IPS-18c (cell line): Measurements from ENCODE around the gene TNC.

ENCODE experiments used
- H3K4me3 ChIP-seq: 2 replicates; pipeline ENCODE4 v1.7.0; 2013; ENCODE audit warnings: low read depth, mild to moderate bottlenecking, low read length, moderate library complexity; ENCODE audit not compliant: insufficient read depth
- H3K9me3 ChIP-seq: one replicate; pipeline ENCODE4 v1.6.1; 2013; ENCODE audit warnings: mild to moderate bottlenecking, low read length, moderate library complexity; ENCODE audit not compliant: control insufficient read depth, insufficient read depth

The TNC gene

DNA sequence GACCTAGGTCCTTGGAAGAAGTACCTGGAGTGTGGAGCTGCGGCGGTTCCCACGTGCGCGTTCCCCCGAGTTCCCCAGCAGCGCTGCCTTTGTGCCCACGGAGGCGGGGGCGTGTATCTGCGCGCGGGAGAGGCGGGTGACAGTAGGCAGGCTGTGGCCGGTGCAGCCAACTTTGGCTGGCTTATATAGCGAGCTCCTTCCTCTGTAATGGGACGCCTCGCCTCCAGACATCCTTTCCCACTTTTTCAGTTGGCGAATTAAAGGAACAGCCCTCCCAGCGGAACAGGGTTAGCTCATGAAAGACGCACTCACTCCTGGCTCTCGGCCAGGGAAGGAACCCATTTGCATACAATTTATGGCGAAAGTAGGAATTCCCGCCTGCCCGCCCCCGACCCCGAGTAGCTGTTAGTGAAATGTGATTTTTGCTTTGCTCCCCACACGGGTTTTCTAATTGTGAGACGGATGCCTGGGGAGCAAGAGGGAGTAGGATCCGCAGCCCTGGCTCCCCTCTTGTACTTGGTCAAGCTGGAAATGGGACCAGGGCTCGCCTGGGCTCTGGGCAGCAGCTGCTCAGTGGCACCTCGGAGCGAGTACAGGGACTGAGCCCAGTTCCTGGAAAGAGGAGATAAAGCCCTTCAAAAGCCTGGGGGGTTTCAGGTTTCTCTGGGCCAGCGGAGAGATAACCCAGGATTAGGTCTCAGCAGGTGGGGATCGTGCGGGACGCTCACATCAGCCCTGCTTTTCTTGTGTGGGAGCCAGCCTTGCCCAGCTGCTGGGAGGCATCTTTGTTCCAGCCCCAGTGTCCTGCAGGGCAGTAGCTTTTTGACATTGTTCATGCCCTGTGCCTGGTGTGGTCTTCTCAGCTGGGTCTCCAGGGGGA, at the start of gene TNC:
Gene TNC, minus strand, starts transcription at position 159 of the 880 bp plus-strand sequence. CDS start 27,139 bp downstream, outside the sequence.
- Histone ChIP-seq H3K9me3 (no peaks in the 10 kb centered on the region), H3K4me3 (peak within 1 kb of the TSS; percentile 44; the same call in 1 of the 2 replicates)

DNA sequence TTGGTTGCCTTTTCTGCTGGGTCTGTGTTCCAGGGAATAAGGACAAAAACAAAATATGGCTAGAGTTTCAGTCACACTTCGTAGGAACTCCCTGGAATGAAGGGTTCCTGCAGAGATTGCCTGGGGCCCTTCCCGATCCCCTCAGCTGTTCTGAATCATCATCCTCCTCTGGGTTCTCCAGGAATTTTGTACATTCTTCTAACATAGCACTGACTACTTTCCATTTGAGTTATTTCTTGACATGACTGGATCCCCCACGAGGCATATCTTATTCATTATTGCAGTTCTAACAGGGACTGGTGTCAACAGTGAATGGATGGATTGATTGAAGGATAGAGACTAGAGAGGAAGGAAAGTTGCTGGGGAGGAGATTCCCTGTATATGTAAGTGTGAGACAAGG, 49.2 kb upstream of the TNC start:
- peaks cover 2% of the 10 kb centered on the region for H3K9me3 ChIP-seq
- H3K4me3 ChIP-seq = no peak overlapping the region

DNA sequence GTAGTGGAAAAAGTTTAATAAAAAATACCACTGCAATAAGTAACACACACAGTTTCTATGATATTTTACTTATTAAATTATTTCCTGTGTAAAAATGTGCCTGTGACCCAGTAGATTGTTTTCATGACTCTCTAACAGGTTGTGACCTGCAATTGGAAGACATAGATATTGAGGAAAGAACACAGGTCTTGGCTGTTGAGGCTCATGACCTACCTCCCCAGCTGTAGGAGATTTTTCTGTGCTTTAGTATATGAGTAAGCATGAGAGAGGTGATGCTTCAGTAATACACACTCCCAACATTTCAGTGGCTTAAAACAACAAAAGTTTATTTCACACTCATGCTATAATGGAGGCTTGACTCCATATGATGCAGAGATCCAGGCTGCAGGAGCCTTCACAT, 47.3 kb upstream of the TNC start:
- no peak overlapping the region for H3K4me3 ChIP-seq

DNA sequence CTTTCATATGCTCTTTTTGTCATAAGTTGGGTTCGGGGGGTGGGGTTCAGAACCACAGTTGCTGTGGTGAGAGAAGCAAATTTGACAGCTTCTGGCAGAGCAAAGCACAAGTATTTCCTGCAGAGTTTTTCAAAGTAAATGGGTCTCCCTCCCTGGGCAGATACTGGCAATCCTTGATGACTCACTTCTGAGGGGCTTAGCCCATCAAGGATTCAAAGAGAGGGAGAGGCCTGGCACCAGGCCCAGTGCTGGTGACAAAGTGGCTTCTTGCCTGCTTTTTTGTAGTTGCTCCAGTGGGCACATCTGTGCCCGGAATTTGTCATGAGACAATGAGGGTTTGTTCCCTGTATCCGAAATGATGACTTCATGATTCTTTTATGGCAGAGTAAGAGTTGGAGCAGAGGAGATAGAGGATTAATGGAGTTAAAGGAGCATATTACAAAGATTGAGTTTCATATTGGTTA, 46.6 kb upstream of the TNC start:
- H3K4me3 ChIP-seq = no peak overlapping the region

More for the DNA sequence above, 47.3 kb upstream of the TNC start:
- H3K9me3 ChIP-seq = peaks cover 2% of the 10 kb centered on the region

DNA sequence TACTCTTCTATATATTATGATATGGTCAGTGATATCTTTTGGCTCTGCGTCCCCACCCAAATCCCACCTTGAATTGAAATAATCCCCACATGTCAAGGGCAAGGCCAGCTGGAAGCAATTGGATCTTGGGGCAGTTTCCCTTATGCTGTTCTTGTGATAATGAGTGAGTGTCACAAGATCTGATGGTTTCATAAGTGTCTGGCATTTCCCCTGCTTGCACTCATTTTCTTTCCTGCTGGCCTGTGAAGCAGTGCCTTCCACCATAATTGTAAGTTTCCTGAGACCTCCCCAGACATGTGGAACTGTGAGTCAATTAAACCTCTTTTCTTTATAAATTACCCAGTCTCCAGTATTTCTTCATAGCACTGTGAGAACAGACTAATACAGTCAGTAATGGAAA, 45.0 kb upstream of the TNC start:
- H3K9me3 ChIP-seq = peaks cover 2% of the 10 kb centered on the region
- no peak overlapping the region for H3K4me3 ChIP-seq

More for the DNA sequence above, 46.6 kb upstream of the TNC start:
- peaks cover 2% of the 10 kb centered on the region for H3K9me3 ChIP-seq

DNA sequence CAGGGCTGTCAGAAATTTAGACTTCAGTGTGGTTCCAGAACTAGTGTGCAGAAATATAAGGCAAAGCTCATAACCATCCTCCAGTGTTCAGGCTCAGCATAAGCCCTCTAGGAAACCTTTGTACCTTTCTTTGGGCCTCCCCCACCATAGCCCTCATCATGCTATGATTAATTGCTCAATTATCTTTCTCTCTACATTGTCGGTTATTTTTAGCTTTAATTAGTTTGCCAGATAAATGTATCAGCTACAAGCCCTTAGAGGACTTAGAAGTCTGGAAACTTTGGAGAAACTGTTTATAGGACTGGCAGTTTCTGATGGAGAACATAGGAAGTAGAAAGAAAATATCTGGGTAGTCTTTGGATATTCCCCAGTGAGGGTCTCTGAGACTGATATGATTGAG, 43.5 kb upstream of the TNC start:
- Histone ChIP-seq H3K4me3 (no peak overlapping the region), H3K9me3 (peaks cover 2% of the 10 kb centered on the region)

DNA sequence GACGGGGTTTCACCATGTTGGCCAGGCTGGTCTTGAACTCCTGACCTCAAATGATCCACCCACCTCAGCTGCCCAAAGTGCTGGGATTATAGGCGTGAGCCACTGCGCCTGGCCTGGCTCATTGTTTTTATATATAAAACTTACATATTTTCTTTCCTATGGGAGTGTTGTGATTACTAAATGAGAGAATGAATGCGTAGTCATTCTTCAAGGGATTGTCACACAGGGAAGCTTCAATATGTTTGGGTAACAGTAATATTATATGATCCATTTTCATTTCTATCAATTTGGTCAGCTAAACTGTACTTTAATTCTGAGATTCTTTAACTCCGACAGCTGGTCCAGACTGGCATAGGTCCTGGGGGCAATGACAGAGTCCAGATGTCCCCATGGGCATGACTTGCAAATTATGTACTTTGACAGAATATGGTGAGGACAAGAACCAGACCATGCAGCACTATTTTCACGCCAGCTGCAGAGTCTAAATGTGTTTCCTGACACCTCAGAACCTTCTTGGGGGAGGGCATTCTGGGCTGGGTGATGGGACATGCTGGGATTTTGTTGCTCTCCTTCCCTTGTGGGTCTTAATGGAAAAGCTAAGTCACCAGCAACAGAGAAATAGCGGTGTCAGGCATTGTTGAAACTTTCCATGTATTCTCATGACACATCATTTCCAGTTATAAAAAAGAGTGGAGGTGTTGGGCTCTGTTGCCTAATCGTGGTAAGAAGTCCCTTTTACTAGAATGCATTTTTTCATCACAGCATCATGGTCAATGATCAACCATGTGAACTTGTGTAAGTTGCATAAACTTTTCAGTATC, 40.9 kb upstream of the TNC start:
- H3K4me3 ChIP-seq = no peak overlapping the region
- H3K9me3 ChIP-seq = peaks cover 2% of the 10 kb centered on the region

DNA sequence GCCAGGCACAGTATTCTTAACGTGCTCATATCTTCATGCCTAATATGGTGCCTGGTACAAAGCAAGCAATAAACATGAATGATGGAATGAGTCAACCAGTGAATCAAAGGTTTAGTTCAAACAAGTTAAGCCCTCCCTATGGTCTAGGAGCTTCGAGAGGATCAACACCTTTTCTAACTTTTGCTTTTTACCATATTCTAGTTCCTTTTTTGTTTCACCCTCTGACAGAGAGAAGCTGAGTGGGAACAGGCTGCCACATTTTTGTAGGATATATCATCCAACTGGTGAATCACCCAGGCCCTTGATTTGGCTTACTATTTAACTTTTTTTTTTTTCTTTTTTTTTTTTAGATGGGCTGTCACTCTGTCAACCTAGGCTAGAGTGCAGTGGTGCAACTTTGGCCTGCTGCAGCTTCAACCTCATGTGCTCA, 39.3 kb upstream of the TNC start:
- Histone ChIP-seq H3K4me3 (no peak overlapping the region), H3K9me3 (no peaks in the 10 kb centered on the region)

DNA sequence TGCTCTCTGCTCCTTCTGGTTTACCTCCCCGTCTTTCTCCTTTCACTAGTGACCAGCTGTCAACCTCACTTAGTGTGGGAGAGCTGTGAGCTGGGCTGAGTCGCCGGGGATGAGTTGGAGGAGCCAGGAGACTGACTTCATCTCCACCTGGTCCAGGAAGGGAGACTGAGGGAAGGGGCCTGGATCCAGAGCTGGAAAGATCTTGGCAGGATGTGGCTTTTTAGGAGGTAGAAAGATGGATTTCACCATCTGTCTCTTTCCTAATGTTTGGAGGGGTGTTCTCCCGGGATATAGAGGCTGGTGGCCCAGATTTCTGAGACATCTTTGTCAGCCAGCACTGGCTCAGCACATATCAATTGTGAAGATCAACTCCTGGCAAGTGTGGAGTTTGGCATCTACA, 37.1 kb upstream of the TNC start:
- H3K9me3 ChIP-seq = no peaks in the 10 kb centered on the region
- H3K4me3 ChIP-seq = no peak overlapping the region

DNA sequence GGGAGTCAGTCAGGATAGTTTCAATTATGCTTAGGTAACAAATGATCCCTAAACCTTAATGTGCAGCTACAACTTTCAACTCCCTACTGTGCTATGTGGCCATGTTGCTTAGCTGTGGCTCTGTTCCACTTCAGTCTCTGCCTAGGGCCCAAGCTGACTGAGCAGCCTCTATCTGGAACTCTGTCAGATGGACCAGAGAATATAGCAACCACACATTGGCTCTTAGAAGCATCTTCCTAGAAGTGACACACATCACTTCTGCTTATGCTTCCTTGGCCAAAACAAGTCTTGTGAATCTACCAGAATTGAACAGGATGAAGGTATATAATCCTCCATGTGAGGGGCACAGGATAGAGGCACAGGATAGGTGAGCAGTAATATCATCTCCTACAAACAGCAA, 36.7 kb upstream of the TNC start:
- no peaks in the 10 kb centered on the region for H3K9me3 ChIP-seq
- H3K4me3 ChIP-seq = no peak overlapping the region

DNA sequence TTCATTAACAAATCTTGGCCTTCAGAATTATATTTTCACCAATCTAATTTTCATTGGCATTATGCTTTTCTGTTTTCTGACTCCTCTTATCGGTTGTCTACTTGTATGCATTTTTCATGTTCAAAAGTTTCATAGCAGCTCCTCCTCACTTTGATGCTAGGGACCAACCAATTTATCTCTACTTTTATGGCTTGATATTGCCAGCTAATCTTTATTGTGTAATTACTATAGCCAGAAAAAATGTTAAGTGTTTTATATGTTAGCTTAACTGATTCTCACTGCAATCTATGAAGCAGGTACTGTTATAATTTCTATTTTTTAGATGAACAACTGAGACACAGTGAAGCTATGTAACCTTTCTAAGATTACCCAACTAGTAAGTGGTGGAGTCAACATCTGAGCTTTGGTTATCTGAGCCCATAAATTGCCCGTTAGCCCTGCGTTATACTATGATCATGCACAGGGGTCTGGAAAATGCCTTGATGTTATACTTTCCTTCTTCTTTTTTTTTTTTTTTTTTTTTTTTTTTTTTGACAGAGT, 34.4 kb upstream of the TNC start:
- Histone ChIP-seq H3K9me3 (no peaks in the 10 kb centered on the region), H3K4me3 (no peak overlapping the region)

DNA sequence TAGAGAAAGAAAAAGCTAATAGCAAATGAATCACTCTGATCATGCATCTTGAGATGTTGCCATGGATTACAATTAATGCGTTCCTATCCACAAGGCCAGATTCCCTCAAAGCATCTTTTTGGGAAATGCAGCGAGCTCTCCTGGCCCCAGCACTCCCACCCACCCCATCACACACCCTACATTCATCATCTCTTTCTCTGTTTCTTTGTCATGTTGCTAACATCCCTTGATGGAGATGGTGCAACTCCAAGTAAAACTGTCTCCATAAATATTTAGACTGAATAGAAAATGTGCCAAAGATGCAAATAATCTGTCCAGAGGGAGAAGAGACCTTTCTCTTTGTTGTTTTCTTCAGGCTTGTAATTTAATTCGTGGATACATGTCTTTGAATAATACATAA, 30.8 kb upstream of the TNC start:
- Histone ChIP-seq H3K9me3 (no peaks in the 10 kb centered on the region), H3K4me3 (no peak overlapping the region)

DNA sequence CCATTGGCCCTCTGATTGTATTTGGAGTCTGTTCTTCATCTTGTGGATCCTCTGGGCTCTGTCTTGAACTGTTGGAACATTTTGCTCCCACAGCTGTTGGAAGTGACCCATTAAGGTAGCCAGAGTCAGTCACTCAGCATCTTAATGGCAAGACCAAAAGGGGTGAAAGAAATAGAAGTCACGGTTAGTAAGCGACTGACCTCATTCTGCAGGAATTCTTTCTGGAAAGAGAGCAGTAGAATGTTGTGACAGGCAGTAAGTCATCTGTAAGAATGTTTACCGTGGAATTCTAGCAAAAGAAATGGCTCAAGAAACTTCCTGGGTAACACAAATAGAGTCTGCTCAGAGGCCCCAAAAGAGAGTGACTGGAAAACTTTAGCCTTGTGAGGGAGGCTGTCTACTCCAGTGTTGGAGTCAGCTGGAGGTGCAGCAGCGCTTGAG, 28.6 kb upstream of the TNC start:
- Histone ChIP-seq H3K4me3 (no peak overlapping the region), H3K9me3 (no peaks in the 10 kb centered on the region)

DNA sequence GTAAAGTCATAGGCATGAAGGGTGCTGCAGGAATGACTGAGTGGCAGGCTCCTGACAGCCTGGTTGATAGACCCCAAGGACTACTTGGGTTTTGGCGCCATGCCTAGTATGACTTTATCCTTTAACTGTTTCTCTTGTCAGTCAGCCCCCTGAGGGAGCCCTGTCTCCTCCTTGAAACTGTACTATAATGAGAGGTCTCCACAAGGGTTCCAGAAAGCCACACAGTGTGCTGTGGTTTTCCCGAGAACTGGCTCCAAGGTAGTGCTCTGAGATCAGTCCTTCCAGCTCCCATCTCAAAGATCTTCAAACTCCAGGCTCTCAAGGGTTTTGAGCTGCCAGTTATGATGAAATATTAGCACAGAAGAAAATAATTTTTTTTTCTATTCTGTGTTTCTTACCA, 26.7 kb upstream of the TNC start:
- no peaks in the 10 kb centered on the region for H3K9me3 ChIP-seq
- H3K4me3 ChIP-seq = no peak overlapping the region

DNA sequence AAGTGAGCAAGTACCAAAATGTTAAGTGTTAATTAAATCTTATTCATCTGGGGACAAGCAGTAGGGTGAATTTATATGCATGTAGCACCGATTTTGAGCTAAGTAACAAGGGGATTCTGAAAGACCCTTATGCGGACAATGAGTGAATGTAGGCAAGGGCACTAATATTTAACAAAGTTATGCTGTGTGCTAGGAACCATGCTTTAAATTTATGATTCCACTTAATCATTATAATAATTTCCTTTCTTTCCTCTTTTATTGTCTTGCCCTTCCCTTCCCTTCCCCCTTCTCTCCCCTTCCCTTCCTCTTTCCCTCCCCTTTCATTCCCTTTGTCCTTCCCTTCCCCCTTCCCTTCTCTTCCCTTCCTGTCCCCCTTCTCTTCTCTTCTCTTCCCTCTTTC, 25.7 kb upstream of the TNC start:
- H3K4me3 ChIP-seq = no peak overlapping the region
- H3K9me3 ChIP-seq = no peaks in the 10 kb centered on the region

DNA sequence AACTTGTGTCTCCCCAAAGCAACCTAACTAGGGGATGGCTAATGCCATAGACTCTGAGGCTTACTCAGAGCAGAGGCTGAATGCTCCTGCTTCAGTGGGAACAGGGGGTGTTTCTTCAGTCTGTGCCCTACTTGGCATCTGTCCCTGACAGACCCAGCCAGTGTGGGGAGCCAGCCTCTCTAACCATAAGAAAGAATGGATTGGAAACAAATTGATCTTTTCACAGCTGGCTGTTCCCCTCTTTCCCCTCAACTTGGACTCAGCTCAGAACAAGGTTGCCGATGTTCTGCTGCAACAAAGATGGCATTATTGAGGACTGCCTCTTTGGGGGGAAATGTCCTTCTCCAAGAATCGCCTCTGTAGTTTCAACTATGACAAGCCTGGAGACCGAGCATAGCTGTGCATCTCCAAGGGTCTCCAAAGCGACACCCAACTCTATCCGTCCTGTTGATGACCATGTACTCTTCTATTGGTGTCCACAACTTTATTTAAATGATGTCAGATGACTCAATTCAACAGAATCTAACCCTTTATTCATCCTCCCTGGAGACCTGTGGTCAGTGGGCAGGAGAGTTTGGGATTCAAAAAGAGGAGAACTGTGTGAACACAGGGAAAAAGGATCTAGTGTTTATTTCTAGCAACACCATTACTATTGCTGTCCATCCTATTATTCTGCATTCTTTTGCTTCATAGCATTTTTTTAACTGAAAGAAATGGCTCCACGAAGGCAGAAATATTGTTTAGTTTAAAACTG, 24.7 kb upstream of the TNC start:
- no peaks in the 10 kb centered on the region for H3K9me3 ChIP-seq
- no peak overlapping the region for H3K4me3 ChIP-seq

DNA sequence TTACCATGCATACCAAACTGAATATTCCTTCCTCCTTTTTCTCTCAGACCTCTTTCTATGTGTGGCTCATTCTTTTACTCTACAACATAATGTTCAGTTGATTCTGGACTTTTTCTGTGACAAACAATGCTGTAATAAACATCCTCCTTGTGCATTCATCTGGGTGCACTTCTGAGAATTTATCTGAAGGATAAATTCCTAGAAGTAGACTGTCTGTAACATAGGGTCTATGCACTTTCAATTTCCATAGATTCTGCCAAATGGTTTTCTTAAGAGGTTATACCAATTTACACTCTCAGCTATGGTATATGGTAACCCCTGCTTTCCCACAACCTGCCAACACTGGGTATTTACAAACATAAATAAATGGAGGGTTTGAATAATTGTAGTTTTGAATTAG, 24.1 kb upstream of the TNC start:
- Histone ChIP-seq H3K4me3 (no peak overlapping the region), H3K9me3 (no peaks in the 10 kb centered on the region)
